GM19452 (cell line): ENCODE results near the gene ARID5A.
A peak's percentile ranks its signal among the peaks of the same experiment; 100 is the strongest.
"Not testable (repeated sequence)": the region's sequence is repeated elsewhere in the genome, so short reads cannot be mapped to it uniquely, and the experiment has no call there.

Experiments
- ATAC-seq: cut with Tn5 transposase; IDR thresholded peaks from one replicate; pipeline ENCODE4 v1.9.1; 2021; ENCODE audit not compliant: unreplicated experiment

ARID5A gene

GRCh38 chr2:96536445-96537065 is at the start of gene ARID5A:
Gene ARID5A (plus strand): TSS chr2:96536752. CDS start chr2:96536827, 75 bp downstream.
- ATAC-seq: peak; percentile 49

- ATAC-seq: no peak
Observed at GRCh38 chr2:96489261-96489660, 47.3 kb upstream of the ARID5A start.

- no peak for ATAC-seq
Observed at GRCh38 chr2:96489663-96490062, 46.9 kb upstream of the ARID5A start.

GRCh38 chr2:96491860-96492497 is 44.6 kb upstream of the ARID5A start:
- ATAC-seq: no peak

GRCh38 chr2:96493072-96493471 is 43.5 kb upstream of the ARID5A start:
- ATAC-seq: no peak

- ATAC-seq: no peak
Observed at GRCh38 chr2:96494188-96494587, 42.4 kb upstream of the ARID5A start.

GRCh38 chr2:96495982-96496629 is 40.4 kb upstream of the ARID5A start:
- no peak for ATAC-seq

- no peak for ATAC-seq
Observed at GRCh38 chr2:96498021-96498431, 38.5 kb upstream of the ARID5A start.

GRCh38 chr2:96498611-96499010 is 37.9 kb upstream of the ARID5A start:
- ATAC-seq: not testable (repeated sequence)

GRCh38 chr2:96499061-96499960 is 37.2 kb upstream of the ARID5A start:
- ATAC-seq: no peak

- no peak for ATAC-seq
Observed at GRCh38 chr2:96500385-96501066, 36.0 kb upstream of the ARID5A start.

GRCh38 chr2:96501471-96501874 is 35.1 kb upstream of the ARID5A start:
- peak; percentile 52 for ATAC-seq

GRCh38 chr2:96501886-96502810 is 34.4 kb upstream of the ARID5A start:
- ATAC-seq: no peak

- ATAC-seq: no peak
Observed at GRCh38 chr2:96502891-96503636, 33.5 kb upstream of the ARID5A start.

- no peak for ATAC-seq
Observed at GRCh38 chr2:96503637-96504243, 32.8 kb upstream of the ARID5A start.

- no peak for ATAC-seq
Observed at GRCh38 chr2:96505231-96505889, 31.2 kb upstream of the ARID5A start, which contains the start of gene NEURL3. Gene NEURL3 (minus strand): TSS chr2:96505357. CDS start chr2:96505286, 71 bp downstream.

- no peak for ATAC-seq
Observed at GRCh38 chr2:96506016-96506906, 30.3 kb upstream of the ARID5A start.
